D721Med (cell line): ENCODE measurements around the gene SPO11.

ENCODE experiments used
- DNase-seq: peaks from one replicate; pipeline ENCODE4 v3.0.0; 2011; ENCODE audit warnings: low spot score; ENCODE audit not compliant: insufficient read length
- FAIRE-seq: peaks from 2 replicates; lab custom pipeline; 2011; peaks lifted over from hg19 to GRCh38; lab: Jason Lieb, UNC
- CTCF ChIP-seq: IDR thresholded peaks from 2 replicates; pipeline ENCODE4 v1.5.1; 2012; ENCODE audit warnings: mild to moderate bottlenecking, control low read depth; ENCODE audit not compliant: insufficient read depth; ENCODE audit errors: missing control alignments

SPO11 gene

GRCh38 chr20:57316795-57317201 lies 12.8 kb upstream of the SPO11 start:
- no peak for DNase-seq
- no peak for TF ChIP-seq CTCF
- FAIRE-seq: no peak

GRCh38 chr20:57317316-57317788 lies 12.3 kb upstream of the SPO11 start:
- FAIRE-seq (no peak), DNase-seq (no peak)
- TF ChIP-seq CTCF: no peak

- DNase-seq: no peak
- no peak for TF ChIP-seq CTCF
- FAIRE-seq: no peak
Observed at GRCh38 chr20:57317789-57318371, 11.7 kb upstream of the SPO11 start.

GRCh38 chr20:57319584-57319983 lies 10.0 kb upstream of the SPO11 start:
- TF ChIP-seq CTCF: no peak
- no peak for FAIRE-seq
- no peak for DNase-seq

- no peak for DNase-seq
- FAIRE-seq: no peak
- TF ChIP-seq CTCF: no peak
Observed at GRCh38 chr20:57320358-57320757, 9.2 kb upstream of the SPO11 start.

- DNase-seq (no peak), FAIRE-seq (no peak)
- no peak for TF ChIP-seq CTCF
Observed at GRCh38 chr20:57321142-57321541, 8.5 kb upstream of the SPO11 start.

- no peak for FAIRE-seq
Observed at GRCh38 chr20:57322476-57322875, 7.1 kb upstream of the SPO11 start.

More at GRCh38 chr20:57322476-57322875, 7.1 kb upstream of the SPO11 start:
- TF ChIP-seq CTCF: no peak
- no peak for DNase-seq
